RWPE2 (cell line): Measurements from ENCODE around the gene UBXN10.
A peak's percentile ranks its signal among the peaks of the same experiment; 100 is the strongest.

Source experiments
- ATAC-seq: fragments of 200-7000 bp; cut with Tn5 transposase; 3 replicates; pipeline ENCODE4 v1.9.1; 2021; ENCODE audit warnings: low read depth
- DNase-seq: peaks from one replicate; pipeline ENCODE4 v3.0.0-alpha.2; 2020; ENCODE audit warnings: low spot score
- H3K27ac ChIP-seq: fragments of 450-650 bp; 2 replicates; pipeline ENCODE4 v1.5.1; 2017; ENCODE audit warnings: mild to moderate bottlenecking; ENCODE audit not compliant: poor library complexity, severe bottlenecking
- H3K27me3 ChIP-seq: fragments of 250-450 bp; sonication (Bioruptor Pico); 2 replicates; pipeline ENCODE4 v1.5.1; 2021; ENCODE audit warnings: mild to moderate bottlenecking, moderate library complexity; ENCODE audit not compliant: insufficient read depth, poor library complexity, severe bottlenecking
- H3K36me3 ChIP-seq: fragments of 250-450 bp; sonication (Bioruptor Pico); 2 replicates; pipeline ENCODE4 v1.5.1; 2020; ENCODE audit warnings: low read depth, mild to moderate bottlenecking, moderate library complexity
- H3K4me1 ChIP-seq: fragments of 250-450 bp; sonication (Bioruptor Pico); 2 replicates; pipeline ENCODE4 v1.5.1; 2021; ENCODE audit warnings: mild to moderate bottlenecking, moderate library complexity; ENCODE audit not compliant: insufficient read depth, poor library complexity, severe bottlenecking
- H3K4me3 ChIP-seq: fragments of 250-450 bp; sonication (Bioruptor Pico); 2 replicates; pipeline ENCODE4 v1.5.1; 2021; ENCODE audit warnings: mild to moderate bottlenecking, moderate library complexity; ENCODE audit not compliant: severe bottlenecking
- H3K9me3 ChIP-seq: fragments of 250-450 bp; sonication (Bioruptor Pico); 2 replicates; pipeline ENCODE4 v1.5.1; 2021; ENCODE audit warnings: mild to moderate bottlenecking, moderate library complexity; ENCODE audit not compliant: severe bottlenecking
- CTCF ChIP-seq: fragments of 450-650 bp; IDR thresholded peaks from one replicate; pipeline ENCODE4 v1.5.1; 2017; ENCODE audit warnings: mild to moderate bottlenecking, moderate library complexity; ENCODE audit not compliant: poor library complexity, severe bottlenecking

Gene UBXN10

DNA sequence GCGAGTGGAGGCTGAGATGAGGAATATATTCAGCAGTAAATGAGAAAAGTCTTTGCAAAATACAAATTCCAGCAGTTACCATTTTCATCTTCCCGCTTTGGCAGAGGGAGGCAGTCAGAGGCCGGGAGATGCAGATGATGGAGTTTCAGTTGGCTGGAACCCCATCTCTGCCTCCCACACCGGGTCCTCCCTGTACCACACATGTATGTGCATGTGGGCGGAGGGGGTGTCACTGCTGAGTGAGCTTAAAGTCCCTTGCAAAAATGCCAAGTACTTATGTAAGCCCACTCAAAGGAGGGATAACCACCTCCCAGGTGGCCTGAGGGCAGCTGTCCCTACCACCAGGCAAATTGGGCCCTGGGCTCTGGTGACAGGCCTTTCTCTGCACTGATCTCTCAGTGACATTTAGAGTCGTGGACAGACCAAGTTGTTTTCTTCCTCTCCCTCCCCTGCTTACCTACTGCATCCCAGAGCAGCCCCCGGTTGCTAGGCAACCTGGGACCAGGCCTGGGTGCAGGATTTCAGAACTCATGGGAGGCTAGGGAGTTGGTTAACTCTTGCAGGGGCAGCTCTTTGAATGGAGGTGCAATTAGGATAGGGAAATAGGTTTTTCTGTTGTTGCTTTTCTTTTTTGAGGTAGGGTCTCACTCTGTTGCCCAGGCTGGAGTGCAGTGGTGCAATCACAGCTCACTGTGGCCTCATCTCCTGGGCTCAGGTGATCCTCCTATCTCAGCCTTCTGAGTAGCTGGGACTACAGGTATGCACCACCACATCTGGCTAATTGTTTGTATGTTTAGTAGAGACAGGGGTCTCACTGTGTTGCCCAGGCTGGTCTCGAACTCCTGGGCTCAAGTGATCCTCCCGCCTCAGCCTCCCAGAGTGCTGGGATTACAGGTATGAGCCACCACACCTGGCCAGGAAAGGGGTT, 17.1 kb upstream of the UBXN10 start:
- H3K27me3 ChIP-seq: no peaks in the 10 kb centered on the region
- no peak for DNase-seq
- H3K27ac ChIP-seq: no peak overlapping the region
- no peaks in the 10 kb centered on the region for H3K9me3 ChIP-seq
- no peak for TF ChIP-seq CTCF
- no peak overlapping the region for H3K4me3 ChIP-seq
- no peak for ATAC-seq
- H3K4me1 ChIP-seq: peaks cover 8% of the 10 kb centered on the region
- no peaks in the 10 kb centered on the region for H3K36me3 ChIP-seq

GRCh38 chr1:20169932-20170331, 16.0 kb upstream of the UBXN10 start:
- Histone ChIP-seq H3K27me3 (no peaks in the 10 kb centered on the region), H3K4me1 (peaks cover 8% of the 10 kb centered on the region), H3K9me3 (no peaks in the 10 kb centered on the region), H3K4me3 (no peak overlapping the region), H3K27ac (peak overlapping the region; percentile 61), H3K36me3 (no peaks in the 10 kb centered on the region)
- TF ChIP-seq CTCF: no peak
- no peak for ATAC-seq
- DNase-seq: no peak

- Histone ChIP-seq H3K4me1 (peaks cover 4% of the 10 kb centered on the region), H3K36me3 (no peaks in the 10 kb centered on the region), H3K27ac (peak overlapping the region; percentile 61), H3K27me3 (no peaks in the 10 kb centered on the region), H3K9me3 (no peaks in the 10 kb centered on the region), H3K4me3 (no peak overlapping the region)
- ATAC-seq (no peak), DNase-seq (no peak)
- TF ChIP-seq CTCF: no peak
Measured at GRCh38 chr1:20172033-20172590, 13.8 kb upstream of the UBXN10 start.

GRCh38 chr1:20174937-20175666, 10.8 kb upstream of the UBXN10 start:
- DNase-seq (no peak), ATAC-seq (no peak)
- Histone ChIP-seq H3K27me3 (no peaks in the 10 kb centered on the region), H3K4me1 (peaks cover 4% of the 10 kb centered on the region), H3K27ac (no peak overlapping the region), H3K4me3 (no peak overlapping the region), H3K9me3 (no peaks in the 10 kb centered on the region), H3K36me3 (no peaks in the 10 kb centered on the region)
- no peak for TF ChIP-seq CTCF
